Thymus (tissue), 11 donors: ENCODE results near the gene MAP3K5. TPM values are rescaled to one million over a fixed set of nuclear protein-coding genes. Genes with fewer than 3 reads are reported as not detected.
A peak's percentile ranks its signal among the peaks of the same experiment; 100 is the strongest.

Source experiments
- DNase-seq, 9 donors: peaks; one replicate each; pipeline ENCODE4 v3.0.0-alpha.2; 2013; ENCODE audit warnings: low spot score in 9 of 9, low read depth in 6 of 9, missing footprints in 1 of 9
- H3K27ac ChIP-seq, 2 donors: one replicate each; pipeline ENCODE4 v1.5.1; 2013; ENCODE audit warnings: control low read depth in 1 of 2, low read depth in 1 of 2, low read length in 1 of 2, mild to moderate bottlenecking in 1 of 2, moderate library complexity in 1 of 2
- H3K27me3 ChIP-seq, 2 donors: one replicate each; pipeline ENCODE4 v1.5.1; 2013; ENCODE audit warnings: low read length in 1 of 2; ENCODE audit not compliant: control insufficient read depth in 2 of 2, insufficient read depth in 1 of 2
- H3K36me3 ChIP-seq, 2 donors: one replicate each; pipeline ENCODE4 v1.5.1; 2013; ENCODE audit warnings: low read length in 1 of 2, mild to moderate bottlenecking in 1 of 2, moderate library complexity in 1 of 2; ENCODE audit not compliant: control insufficient read depth in 2 of 2, insufficient read depth in 2 of 2
- H3K4me1 ChIP-seq, 2 donors: one replicate each; pipeline ENCODE4 v1.5.1; 2013; ENCODE audit warnings: low read length in 2 of 2; ENCODE audit not compliant: control insufficient read depth in 2 of 2, insufficient read depth in 2 of 2
- H3K4me3 ChIP-seq, 2 donors: one replicate each; pipeline ENCODE4 v1.5.1; 2013; ENCODE audit warnings: low read length in 2 of 2, control low read depth in 1 of 2, mild to moderate bottlenecking in 1 of 2
- H3K9me3 ChIP-seq, 2 donors: one replicate each; pipeline ENCODE4 v1.5.1; 2013; ENCODE audit warnings: low read length in 1 of 2, mild to moderate bottlenecking in 1 of 2; ENCODE audit not compliant: control insufficient read depth in 2 of 2, insufficient read depth in 1 of 2
- WGBS: extraction: QIAGEN DNeasy Blood & Tissue Kit; methylation state at CpG from one replicate; pipeline ENCODE4 v1.1.7; 2013; 5-methylcytosine and 5-hydroxymethylcytosine counted together
- polyA plus RNA-seq: library from polyadenylated mRNA; stranded (reverse); fragments of 200-250 nt; gene quantifications from one replicate; pipeline ENCODE4 v1.2.3, GENCODE V29; 2013
- total RNA-seq: library from RNA; stranded (reverse); fragments of 120-200 nt; gene quantifications from one replicate; pipeline ENCODE4 v1.2.4, GENCODE V29; 2013
- donor health status: healthy.

MAP3K5 gene
- total and polyA plus RNA-seq, 2 donors: 7.3 to 23.0 TPM

DNA sequence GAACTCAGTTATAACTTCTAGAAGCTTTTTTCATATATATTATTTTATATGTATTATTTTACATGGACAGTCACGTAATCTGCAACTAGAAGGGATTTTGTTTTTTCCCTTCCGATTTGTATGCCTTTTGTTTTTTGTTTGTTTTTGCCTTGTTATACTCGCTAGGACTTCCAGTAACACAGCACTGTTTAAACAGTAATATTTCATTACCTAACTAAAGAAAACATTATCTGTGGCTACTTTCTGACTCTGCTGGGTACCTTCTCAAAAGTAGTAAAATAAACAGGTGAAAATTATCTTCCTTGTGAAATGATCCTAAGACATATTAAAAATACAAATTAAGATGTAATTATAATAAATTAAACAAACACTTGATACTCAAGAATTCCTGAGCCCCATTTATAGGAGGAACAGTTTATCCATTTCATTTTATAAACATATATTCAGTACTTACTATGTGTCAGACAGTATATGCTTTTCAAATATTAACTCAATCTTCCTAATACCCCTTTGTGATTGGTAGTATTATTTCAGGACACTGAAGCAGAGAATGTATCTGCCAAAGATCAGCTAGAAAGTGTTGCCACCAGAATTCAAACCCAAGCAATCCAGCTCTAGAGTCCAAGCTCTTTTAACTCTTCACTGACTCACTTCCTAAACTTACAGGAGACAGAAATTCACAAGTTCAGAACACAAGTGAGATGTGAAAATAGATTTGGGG, 65.3 kb downstream of the MAP3K5 start:
- WGBS: 97% methylated on average over 3 of the region's 3 CpGs
- DNase-seq: no peak
- Histone ChIP-seq H3K9me3 (no peaks in the 10 kb centered on the region), H3K27ac (no peak overlapping the region), H3K36me3 (no peaks in the 10 kb centered on the region), H3K4me3 (no peak overlapping the region), H3K4me1 (no peaks in the 10 kb centered on the region), H3K27me3 (no peaks in the 10 kb centered on the region)

DNA sequence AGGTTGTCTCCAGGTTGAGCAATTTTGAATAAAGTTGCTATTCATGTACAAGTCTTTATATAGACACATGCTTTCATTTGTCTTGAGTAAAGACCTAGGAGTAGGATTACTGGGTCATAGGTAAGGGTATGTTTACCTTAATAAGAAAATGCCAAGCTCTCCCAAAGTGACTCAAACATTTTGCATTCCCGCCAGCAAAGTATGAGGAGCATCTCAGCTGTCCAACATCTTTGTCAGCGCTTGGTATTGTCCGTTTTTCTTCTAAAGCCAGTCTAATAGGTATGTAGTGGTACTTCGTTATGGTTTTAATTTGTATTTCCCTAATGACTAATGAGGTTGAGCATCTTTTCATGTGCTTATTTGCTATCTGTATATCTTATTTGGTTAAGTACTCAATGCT, 67.2 kb downstream of the MAP3K5 start:
- Histone ChIP-seq H3K4me3 (no peak overlapping the region), H3K27me3 (no peaks in the 10 kb centered on the region), H3K36me3 (no peaks in the 10 kb centered on the region), H3K27ac (no peak overlapping the region), H3K9me3 (peaks cover 0 to 2% of the 10 kb centered on the region in 2 donors), H3K4me1 (no peaks in the 10 kb centered on the region)
- no peak for DNase-seq
- over 99% methylated on average over 4 of the region's 4 CpGs for WGBS

DNA sequence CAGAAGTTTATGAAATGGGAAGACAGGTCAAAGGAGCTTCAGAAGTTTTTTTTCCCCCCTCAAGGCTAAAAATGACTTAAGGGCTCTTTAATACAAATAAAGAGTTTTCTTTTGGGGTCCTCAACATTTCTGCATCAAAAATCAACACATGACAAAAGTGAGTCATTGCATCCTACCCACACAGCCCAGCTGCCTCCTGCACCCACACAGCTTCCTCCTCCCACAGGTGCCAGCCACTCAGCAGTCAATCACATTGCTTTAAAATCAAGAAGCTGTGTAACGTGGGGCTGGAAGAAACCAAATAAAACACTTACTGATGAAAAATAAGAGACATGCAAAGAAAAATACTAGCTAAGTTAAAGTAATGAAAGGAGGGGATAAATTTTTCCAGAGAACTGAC, 68.5 kb downstream of the MAP3K5 start:
- Histone ChIP-seq H3K27ac (no peak overlapping the region), H3K36me3 (no peaks in the 10 kb centered on the region), H3K9me3 (peaks cover 0 to 2% of the 10 kb centered on the region in 2 donors), H3K4me3 (no peak overlapping the region), H3K4me1 (no peaks in the 10 kb centered on the region), H3K27me3 (no peaks in the 10 kb centered on the region)
- 1% methylated on average over 1 of the region's 1 CpG for WGBS
- DNase-seq: peak in 8 of 9 donors; percentile 11 to 66 (median 23)

DNA sequence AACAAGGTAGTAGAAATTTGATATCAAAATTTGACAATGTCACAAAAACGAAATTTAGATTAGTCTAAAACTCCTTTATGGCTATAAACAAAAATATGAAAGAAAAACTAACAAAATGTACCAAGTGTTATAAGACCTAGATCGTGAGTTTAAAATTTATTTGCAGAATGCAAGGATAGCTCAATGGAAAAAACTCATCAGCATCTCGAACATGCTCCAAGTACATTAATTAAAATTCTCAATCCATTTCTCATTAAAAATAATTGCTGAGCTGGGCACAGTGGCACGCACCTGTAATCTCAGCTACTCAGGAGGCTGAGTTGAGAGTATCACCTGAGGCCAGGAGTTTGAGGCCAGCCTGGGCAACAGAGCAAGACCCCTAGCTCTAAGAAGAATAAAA, 70.8 kb downstream of the MAP3K5 start:
- Histone ChIP-seq H3K36me3 (no peaks in the 10 kb centered on the region), H3K27ac (no peak overlapping the region), H3K9me3 (peaks cover 0 to 2% of the 10 kb centered on the region in 2 donors), H3K27me3 (no peaks in the 10 kb centered on the region), H3K4me3 (no peak overlapping the region), H3K4me1 (no peaks in the 10 kb centered on the region)
- WGBS: 87% methylated on average over 4 of the region's 4 CpGs
- DNase-seq: no peak

DNA sequence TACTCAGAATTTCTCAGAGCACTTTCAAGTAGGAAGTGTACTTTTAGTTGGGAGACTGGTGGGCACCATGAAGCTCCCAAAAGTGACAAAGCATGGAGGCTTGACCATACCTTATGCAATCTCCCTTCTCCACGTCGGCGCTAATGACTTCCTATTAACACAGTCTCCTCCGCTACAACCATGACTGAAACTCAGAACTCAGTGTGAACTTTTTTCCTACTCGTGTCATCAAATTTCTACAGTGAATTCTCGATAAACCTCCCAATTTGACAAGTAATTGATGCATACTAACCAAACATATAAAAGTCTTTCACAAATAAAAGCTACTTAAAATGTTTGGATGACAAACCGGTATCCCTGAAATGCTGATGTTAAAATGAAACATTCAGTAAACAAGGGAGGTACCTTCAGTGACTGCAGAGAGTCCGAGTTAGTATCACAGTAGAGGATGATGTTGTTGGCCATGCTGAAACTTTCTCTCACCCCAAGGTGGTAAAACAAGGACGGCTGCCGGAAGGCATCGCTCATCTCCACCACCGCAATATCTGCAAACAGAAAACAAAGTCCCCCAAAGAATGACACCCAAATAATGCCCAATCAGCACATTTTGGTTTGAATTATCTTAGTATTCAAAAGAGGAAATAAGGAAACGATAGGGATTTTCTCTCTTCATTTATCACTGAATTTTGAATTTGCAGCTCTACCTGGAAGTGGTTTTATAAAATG, 72.1 kb downstream of the MAP3K5 start:
- WGBS: 88% methylated on average over 13 of the region's 13 CpGs
- Histone ChIP-seq H3K9me3 (peaks cover 0 to 2% of the 10 kb centered on the region in 2 donors), H3K36me3 (no peaks in the 10 kb centered on the region), H3K4me1 (no peaks in the 10 kb centered on the region), H3K27ac (no peak overlapping the region), H3K27me3 (no peaks in the 10 kb centered on the region), H3K4me3 (no peak overlapping the region)
- no peak for DNase-seq

DNA sequence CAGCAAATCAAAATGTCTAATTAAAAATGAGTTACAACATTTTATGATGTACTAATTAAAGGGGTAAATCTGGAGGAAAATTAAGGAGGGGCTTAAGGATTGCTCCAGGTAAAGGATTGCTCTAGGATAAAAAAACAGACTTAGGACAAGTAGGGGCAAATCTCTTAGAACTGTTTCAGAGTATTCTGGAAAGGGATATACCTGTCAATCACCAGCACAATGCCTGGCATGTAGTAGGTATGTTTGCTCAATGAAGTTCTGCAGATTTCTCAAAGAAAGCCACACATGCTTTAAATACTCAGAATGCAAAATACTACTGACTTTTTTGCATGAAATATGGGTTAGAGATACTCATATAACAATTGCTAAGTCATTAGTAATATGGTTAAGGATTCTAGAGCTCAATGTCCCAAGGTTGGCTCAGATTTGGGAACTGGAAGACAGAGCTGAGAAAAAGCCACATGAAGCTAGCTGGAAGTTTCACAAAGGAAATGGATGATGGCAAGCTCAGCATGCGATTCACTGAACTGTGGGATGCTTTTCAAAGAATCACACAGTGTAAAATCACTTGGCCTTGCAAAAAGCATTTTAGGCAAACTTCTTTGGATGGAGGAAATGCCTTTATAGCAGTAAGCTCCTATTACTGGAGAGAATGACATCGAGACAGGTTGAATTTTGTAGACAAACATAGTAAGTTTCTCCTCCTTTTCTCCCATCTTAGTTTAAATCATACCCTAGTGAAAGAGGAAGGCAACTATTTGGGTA, 72.8 kb downstream of the MAP3K5 start:
- no peaks in the 10 kb centered on the region for H3K27me3 ChIP-seq
- 90% methylated on average over 2 of the region's 2 CpGs for WGBS
- no peak for DNase-seq
- H3K36me3 ChIP-seq: no peaks in the 10 kb centered on the region
- H3K4me3 ChIP-seq: no peak overlapping the region
- peaks cover 0 to 2% of the 10 kb centered on the region in 2 donors for H3K9me3 ChIP-seq
- no peaks in the 10 kb centered on the region for H3K4me1 ChIP-seq
- H3K27ac ChIP-seq: no peak overlapping the region

DNA sequence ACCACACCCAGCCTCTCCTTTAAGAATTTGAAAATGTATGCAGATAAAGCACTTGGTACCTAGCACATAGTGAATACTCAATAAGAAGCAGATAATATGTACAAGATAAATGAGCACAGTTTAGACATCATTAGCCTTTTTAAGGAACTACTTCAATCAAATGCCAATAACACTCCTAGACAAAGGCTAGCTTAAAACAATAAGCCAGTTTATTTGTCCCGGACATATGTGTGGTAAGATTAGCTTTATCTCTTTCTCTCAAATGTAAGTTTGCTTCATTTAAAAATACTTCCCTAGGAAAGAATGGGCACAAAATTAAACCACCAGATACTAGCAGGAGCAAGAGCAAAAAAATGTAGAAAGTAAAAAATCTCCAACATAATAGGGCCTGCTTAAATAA, 73.8 kb downstream of the MAP3K5 start:
- H3K27me3 ChIP-seq: no peaks in the 10 kb centered on the region
- no peak overlapping the region for H3K27ac ChIP-seq
- H3K4me1 ChIP-seq: no peaks in the 10 kb centered on the region
- H3K9me3 ChIP-seq: peaks cover 0 to 2% of the 10 kb centered on the region in 2 donors
- no peak for DNase-seq
- H3K4me3 ChIP-seq: no peak overlapping the region
- no peaks in the 10 kb centered on the region for H3K36me3 ChIP-seq
- WGBS: 97% methylated on average over 1 of the region's 1 CpG

DNA sequence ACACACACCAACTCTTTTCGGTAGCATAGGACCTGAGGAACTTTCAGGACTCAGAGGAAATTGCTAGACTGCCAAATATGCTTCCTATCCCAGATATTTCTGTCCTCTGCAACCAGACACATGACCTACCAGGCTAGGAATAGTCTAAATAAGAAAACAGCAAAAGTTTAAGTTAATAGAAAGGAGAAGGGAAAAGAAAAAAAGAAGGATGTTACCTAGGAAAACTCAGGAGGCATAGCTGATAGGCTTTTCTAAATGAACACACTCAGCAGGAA, 74.6 kb downstream of the MAP3K5 start:
- H3K27ac ChIP-seq: no peak overlapping the region
- H3K4me3 ChIP-seq: no peak overlapping the region
- no peaks in the 10 kb centered on the region for H3K4me1 ChIP-seq
- H3K27me3 ChIP-seq: no peaks in the 10 kb centered on the region
- WGBS: 23% methylated on average over 1 of the region's 1 CpG
- DNase-seq: no peak
- peaks cover 0 to 2% of the 10 kb centered on the region in 2 donors for H3K9me3 ChIP-seq
- H3K36me3 ChIP-seq: no peaks in the 10 kb centered on the region
